ENCODE measurements around the gene G6PC3.
A peak's percentile ranks its signal among the peaks of the same experiment; 100 is the strongest.
"Not testable (repeated sequence)": the region's sequence is repeated elsewhere in the genome, so short reads cannot be mapped to it uniquely, and the experiment has no call there.

Gene G6PC3

DNA sequence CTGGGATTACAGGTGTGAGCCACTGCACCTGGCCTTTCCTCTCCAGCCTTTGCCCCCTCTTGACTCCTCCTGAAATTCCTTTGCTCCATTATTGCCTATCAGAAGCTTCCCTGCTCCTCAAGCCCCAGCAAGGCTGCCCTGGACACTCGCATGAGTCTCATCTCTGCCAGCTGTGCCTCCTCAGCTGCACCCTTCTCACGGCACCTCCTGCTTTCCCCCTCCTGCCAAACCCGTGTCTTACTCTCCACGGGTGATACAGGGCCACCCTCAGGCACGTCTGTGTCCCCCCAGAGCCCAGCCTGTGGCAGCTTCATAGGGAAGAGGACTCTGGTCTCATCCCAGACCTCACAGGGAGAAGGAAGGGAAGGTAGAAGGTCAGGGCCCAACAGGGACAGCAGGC is 15.4 kb downstream of the G6PC3 start:
- DNase-seq = no peak

DNA sequence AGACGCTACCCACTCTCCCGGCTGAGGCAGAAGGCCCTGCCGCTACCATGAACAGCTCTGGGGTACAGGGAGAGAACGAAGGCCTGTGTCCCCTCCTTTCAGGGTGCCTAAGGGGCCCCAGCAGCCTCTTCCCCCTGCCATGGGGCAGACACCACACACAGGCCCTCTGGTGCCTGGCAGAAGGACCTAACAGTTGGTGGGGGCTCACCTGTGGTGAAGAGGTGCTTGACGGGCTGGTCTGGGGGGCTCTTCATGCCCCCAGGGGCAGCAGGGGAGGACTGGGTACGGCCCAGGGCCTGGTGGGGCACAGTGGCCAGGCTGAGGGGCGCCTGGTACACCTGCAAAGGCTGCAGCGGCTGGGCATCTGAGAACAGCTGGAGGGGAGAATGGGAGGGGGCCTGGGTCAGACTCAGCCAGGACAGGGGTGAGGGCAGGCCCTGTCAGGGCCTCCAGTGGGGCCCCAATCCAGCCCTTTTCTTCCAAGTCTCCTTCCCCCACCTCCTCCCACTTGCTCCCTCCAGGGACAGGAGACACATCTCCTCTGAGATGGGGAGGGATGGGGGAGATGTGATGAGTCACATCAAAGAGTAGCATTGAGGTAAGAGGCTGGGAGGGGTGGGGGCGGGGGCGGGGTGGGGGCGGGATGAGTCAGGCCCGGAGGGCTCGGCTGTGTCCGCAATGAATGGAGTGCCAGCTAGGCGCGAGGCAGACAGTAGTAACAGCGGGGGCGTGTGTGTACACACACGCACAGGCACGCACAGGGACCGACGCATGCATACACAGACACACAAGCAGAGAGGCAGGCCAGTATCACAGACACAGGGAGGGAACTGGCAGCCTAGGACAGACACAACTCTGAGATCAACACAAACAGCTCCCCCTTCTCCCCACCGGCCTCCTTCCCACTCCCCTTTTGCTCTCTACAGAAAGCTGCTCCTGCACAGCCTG is 16.1 kb downstream of the G6PC3 start:
- DNase-seq = peak; percentile 58

DNA sequence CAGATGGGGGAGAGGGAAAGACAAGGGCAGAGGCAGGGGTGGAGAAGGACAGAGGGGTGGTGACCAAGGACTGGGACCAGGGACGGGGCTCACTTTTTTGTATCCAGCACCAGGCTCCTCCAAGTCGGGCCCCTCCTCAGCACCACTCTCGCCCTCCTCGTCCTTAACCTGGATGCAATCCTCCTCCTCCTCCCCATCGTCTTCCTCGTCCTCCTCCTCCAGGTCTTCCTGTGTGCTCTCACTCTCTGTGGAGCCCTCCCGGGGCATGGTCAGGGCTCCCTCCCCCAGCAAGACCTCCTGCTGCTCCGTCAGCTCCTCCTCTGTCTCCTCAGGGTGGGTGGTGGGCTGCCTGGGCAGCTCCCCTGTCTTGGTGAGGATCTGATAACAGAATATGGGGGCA is 16.8 kb downstream of the G6PC3 start:
- DNase-seq = no peak

DNA sequence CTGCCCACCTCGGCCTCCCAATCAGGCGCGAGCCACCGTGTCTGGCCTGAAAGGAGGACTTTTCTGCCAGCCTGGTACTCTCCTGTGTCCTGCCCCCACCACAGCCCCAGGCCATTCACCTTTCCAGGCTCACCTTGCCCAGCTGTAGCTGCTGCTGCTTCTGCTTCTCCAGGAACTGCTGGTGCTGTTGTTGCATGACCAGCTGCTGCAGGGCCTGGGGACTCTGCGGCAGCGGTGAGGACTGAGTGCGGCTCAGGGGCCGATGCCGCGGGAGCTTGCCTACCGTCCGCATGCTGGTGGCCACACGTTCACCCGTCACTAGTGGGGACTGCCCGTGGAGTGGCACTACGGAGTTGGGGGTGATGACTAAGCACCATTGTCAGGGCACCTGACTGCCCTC is 17.7 kb downstream of the G6PC3 start:
- no peak for DNase-seq

DNA sequence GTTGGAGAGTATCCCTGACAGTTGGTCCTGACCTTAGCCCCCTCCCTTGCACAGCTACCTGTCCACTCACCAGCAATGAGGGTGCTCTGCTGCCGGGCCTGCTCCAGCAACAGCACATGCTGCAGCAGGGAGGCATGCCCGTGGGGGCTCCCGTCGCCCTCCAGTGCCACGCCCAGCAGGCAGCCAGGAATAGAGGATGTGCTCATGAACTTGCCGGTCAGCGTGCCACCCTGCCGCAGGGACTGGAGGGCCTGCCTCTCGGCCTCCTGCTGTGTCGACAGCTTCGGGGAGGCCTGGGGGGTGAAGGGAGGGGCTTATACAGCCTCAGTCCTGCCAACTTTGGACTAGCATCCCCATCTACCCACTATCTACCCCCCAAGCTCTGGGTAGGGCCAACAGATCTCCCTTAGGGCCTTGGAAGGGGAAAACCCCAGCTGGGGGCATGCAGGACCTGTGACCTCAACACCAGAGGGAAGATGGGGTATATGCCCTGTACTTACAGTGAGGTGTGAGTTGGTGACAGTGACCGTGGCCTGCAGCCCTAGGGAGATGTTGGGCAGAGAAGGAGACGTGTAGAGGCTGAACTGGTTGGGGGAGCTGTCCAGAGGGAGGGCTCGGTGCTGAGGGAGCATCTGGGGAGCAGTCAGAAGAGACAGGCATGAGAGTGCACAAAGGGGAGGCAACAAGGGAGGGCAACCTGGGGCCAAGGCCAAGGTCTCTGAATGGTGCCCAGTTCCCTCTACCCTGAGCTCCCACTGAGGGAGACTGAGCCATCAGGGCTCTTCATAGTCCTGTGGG is 20.9 kb downstream of the G6PC3 start:
- DNase-seq = no peak

DNA sequence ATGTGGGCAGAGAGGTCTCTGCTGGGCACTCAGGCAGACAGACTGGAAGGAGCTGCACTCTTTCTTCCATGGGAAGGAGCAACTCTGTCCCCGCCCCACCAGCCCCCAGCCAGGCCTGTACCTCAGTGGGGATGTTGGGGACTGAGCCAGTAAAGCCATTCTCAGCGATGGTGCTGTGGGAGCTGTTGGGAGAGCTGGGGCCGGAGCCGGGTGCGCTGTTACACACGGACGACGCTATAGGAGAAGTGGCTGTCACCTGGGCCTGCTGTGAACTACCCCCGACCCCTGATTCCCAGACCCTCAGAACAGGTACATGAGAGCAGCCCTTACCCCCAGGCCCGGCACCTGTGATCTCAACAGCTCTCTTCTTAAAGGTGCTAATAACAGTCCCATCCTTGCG is 21.5 kb downstream of the G6PC3 start:
- no peak for DNase-seq

DNA sequence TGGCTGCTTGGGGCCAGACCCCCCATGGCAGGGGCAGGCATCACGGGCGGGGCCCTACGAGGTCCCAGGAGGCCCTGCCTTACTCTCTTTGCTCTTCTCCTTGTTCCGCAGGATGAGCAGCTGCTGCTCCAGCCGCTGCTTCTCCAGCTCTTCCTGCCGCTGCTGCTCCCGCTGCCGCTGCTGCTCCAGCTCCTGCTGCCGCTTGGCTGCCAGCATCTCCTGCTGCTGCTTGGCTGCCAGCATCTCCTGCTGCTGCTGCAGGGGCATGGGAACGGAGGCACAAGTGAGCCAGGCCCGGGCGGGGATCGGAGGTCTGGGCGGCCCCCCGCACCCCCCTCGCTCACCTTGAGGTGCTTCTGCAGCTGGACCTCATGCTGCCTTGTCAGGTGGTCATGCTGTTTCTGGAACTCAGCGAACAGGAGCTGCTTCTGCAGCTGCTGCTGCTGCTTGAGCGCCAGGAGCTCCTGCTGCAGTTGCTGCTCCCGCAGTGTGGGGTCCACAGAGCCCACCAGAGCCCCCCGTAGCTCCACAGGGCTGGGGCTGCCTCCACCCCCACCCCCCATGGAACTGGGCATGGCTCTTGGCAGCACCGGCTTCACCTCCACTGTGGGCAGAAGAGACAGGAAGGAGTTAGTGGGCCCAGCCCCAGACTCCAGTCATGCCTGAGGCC is 22.8 kb downstream of the G6PC3 start:
- DNase-seq = no peak

DNA sequence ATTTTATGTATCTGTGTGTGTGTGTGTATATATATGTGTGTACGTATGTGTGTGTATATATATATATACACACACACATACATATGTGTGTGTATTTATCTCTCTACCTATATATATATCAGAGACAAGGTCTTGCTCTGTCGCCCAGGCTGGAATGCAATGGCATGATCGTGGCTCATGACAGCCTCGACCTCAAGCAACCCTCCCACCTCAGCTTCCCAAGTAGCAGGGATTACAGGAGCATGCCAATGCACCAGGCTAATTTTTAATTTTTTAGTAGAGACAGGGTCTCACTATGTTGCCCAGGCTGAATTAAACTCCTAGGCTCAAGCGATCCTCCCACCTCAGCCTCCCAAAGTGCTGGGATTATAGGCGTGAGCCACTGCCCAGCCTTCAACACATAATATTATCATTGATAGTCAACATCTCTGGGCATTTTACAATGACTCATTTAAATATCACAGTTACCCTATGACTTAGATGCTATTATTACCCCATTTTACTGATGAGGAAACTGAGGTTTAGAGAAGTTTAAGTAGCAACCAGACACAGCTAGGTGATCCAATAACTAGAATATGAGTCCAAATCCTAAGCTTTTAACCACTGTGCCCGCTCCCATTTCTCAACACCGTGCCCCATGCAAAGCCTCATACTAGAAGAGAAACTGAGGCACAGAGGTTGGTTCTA is 24.3 kb downstream of the G6PC3 start:
- DNase-seq = no peak

DNA sequence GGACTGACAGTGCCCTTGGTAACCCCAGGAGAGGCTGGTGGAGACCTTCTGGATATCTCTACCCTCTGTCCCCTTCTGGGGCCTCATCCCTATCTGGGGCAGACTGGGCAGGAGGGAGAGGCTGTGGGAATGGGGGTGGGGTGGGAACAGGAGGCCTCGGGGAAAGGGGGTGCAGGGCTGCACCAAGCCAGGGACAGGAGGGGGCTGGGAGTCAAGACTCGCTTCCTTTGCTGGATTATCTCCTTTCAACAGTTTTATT is 24.8 kb downstream of the G6PC3 start:
- DNase-seq = no peak

DNA sequence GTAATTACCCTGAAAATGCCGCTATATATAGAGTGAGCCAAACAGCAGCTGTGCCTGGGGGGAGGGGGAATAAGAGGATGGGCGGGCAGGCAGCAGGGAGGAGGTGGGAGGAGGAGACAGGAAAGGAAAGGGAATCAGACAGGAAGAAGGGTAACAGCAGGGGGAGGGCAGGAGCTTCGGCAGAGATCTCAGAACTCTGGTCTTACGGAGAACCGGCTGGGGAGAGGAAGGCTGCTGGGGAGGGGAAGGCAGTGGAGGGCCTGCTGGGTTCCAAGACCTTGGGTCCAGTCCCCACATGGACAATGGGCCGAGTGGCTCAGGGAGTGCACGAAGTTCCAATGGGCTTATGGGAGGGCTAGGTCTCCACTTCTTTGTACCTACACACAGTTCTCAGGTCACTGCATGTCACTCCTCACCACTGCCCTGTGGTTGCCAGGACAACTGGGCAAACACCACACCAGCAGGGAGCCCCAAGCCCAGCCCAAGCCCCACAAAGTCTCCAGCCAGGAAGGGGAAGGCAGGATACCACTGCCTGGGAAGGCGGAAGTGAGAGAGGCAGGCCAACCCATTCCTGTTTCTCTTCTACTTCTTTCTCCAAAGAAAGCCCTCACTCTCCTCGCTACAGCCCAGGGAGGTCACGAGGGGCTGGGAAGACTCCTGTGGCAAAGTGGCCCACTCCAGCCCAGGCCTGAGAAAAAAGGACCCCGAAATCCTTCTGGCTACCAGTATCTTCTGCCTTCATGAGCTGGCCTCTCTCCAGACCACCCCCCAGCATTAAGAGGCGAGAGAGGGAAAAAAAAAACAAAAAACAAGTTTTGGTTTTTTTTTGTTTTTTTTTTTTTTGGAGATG is 25.3 kb downstream of the G6PC3 start:
- no peak for DNase-seq

DNA sequence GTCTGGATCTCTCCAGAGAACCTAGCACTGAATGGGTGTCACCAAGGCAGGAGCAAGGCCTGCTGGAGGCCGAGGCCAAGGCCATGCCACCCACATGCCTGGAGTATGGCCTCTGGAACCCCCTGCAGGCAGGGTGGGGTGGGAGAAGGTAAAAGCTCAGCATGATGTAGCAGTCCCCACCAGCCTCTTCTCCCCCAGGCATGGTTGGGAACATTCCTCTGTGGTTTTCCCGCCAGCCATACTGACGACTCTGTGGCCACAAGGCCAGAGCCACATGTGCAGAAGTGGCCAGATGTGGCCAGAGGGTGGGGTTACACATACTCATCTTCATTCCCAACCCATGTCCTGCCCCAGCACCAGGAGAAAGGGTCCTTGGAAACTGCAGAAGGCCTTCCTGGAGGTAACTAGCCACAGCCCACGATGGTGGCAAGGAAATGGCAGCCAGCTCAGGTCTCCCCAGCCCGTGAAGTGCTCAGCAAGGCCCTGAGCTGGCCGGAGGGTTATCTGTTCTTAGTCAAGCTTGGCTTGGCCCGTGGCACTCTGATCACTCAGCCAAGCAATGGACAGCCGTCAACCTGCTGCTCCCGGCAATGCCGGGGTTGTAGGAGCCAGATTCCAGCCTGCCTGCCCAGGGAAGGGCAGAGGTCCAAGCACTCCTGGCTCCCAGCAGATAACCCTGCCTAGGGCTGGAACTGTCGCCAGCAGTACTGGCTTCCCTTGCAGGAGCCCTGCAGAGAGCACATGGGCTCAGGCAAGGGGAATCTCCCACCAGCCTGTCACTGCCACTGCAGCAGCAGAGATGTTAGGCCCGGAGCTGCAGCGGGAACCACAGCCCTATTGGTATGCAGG is 26.8 kb downstream of the G6PC3 start:
- DNase-seq = no peak

DNA sequence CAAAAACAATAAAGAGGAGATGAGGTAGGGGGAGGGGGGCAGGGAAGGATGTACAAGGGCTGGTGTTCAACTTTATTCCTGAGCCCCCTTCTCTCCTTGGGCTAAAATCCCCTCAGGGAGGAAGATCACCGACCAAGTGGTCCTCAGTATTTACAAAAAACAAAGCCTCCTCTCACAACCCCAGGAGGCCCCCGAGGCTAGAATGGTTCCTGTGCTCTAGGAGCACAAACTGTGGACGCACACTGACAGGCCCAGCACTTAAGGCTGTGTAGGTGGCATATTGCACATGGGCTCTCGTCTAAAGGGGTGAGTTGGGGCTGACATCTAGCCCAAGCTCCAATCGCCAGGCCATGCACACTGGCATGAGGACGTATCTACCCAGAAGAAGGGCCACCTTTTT is 31.3 kb downstream of the G6PC3 start:
- not testable (repeated sequence) for DNase-seq

DNA sequence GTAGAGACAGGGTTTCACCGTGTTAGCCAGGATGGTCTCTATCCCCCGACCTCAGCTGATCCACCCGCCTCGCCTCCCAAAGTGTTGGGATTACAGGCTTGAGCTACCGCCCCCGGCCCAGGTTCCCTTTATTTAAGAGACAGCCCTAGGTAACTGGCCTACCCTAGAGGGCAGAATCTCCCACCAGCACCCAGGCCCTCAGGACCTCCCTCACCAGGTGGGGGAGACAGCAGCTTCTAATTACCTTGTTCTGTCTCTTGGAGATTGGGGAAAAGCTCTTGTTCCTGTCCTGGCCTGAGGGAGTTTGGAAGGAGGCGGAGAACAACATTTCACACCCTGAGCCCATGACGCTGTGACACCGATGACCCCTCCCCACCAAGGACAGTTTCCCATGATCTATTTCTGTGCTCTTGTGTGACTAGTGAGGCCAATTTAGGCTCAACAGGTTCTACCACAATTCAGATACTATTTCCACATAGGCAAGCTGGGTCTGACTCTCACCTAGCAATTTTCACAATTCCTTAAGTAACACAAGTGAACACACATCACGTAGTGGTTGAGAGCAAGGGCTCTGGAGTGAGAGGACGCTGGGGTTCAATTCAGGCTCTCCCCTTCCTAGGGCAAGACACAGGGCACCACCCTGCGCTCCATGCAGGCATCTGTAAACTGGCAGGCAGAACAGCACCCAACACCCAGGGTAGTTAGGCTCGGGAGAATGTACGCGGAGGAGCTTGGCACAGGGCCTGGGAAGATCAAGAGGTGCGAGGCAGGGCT is 32.5 kb downstream of the G6PC3 start:
- DNase-seq = no peak

DNA sequence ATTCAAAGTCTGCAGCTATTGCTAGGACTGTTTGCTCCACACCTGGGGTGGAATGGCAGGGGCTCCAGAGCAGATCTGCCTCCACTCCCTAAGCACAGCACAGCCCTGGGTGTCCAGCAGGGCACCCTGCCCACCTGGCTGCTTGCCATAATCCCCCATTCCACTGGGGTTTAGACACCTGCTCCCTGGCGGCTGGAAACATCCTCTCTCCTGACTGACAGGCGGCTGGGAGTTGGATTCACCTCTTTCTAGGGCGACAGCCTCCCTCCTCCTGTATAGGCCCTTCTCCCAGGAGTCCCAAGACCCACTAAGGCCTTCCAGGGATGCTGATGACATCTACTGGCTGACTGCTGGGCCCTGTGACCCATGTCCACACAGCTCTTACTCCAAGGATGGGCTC is 34.9 kb downstream of the G6PC3 start:
- no peak for DNase-seq

DNA sequence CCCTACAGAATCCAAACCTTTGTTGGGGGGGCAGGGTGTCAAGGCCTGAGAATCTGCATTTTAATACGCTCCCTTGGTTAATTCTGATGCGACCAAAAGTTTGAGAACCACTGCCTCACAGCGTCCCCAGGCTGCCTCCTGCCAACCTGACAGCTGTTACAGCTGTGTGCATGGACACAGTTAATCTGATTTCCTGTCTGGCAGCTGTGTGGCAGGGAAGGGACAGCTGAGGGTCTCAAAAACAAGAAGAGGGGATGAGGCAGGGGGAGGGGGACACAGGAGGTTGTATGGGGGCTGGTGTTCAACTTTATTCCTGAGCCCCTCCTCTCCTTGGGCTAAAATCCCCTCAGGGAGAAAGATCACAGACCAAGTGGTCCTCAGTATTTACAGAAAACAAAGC is 35.4 kb downstream of the G6PC3 start:
- DNase-seq = no peak

DNA sequence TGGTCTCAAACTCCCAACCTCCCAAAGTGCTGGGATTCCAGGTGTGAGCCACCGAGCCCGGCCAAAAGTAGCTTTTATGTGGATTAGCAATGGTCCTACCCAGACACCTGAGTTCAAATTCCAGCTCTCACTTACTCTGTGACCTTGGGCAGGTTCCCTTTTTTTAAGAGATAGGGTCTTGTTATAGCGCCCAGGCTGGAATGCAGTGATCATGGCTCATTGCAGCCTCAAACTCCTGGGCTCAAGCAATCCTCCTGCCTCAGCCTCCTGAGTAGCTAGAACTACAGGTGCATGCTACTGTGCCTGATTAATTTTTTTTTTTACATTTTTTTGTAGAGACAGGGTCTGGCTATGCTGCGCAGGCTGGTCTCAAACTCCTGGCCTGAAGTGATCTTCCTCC is 36.3 kb downstream of the G6PC3 start:
- DNase-seq = no peak

DNA sequence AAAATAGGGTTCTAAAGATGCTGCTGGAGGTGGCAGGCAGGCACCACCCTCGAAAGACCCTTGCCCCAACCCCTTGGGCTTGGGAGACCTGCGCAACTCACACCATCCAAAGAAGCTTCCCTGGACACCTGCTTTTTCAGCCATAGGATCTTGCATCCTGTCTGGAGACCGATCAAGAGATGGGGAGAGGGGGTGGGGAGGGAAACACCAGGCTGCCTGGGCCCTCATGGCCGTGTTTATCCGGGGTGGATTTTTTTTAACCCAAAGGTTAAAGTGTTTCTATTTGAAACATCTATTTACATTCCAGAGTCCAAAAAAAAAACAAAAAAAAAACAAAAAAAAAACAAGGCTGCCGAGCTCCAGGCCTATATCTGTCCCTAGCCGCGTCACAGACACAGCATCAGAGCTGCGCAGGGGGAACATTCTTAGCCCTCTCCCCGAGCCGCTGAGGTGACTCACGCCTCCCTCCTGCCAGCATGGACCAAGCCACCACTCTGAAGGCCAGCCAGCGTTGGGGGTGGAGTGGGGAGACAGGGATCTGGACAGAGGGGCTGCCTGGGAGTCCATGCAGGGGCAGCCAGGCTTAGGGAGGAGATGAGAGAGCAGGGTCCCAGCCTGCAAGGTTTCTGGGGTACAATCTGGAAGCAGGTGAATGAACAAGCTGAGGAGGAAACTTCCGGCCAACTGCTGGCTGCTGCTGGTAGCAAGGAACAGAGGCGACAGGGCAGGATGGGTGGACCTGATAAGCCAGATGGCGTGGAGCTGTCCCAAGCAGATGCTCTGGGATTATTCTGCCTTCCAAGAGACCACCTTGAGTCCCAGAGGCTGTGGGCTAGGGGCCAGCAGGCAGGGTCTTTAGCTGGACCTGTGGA is 38.1 kb downstream of the G6PC3 start:
- no peak for DNase-seq

DNA sequence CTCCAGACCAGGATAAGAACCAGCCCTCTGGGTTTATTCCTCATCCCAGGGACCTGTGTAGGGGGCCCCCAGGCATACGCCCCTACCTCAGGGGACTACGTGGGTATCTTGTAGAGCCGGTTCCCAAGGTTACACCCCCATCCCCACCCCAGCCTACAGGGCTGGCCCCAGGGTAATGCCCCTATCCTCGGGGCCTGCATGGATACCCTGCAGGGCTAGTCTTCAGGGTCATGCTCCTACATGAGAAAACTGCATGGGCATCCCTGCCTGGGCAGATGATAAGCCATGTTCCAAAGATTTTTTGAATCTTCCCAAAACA is 38.7 kb downstream of the G6PC3 start:
- no peak for DNase-seq

DNA sequence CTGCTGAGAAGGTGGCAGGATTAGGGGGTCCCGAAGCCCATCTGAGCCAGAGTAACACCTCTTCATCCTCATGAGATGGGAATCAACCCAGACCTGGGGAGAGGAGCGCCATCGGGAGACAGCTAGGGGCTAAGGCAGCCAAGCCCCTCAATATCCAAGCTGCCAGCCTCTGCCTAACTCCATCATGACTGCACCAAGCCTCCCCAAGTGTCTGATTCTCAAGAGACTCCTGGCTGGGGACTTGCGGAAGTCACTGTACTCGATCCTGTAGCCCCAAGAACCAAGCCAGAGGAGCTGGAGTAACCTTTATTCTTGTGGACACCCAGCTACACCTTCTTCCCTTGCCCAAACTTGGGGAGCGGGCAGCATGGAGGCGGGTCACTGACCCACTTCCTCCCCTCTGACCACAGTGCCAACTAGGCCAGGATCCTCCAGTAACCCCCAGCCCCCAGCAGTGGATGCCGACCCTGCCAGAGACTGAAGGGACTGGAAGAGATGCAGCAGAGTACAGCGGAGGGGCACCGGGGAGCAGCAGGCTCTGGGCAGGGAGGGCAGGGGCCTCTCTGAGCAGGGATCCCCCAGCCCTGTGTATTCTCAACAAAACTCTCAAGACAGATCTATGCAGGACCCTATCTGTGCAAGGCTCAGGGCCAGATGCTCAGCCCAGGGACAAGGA is 39.6 kb downstream of the G6PC3 start:
- no peak for DNase-seq

Data from CD4-positive, alpha-beta T cell treated with Interleukin-4 for 4 hours (primary cell).